HG02588 (cell line): Measurements from ENCODE around the gene NCOR1.
"Not testable (repeated sequence)": the region's sequence is repeated elsewhere in the genome, so short reads cannot be mapped to it uniquely, and the experiment has no call there.

Source experiments
- ATAC-seq: cut with Tn5 transposase; IDR thresholded peaks from one replicate; pipeline ENCODE4 v1.9.1; 2021; ENCODE audit warnings: mild to moderate bottlenecking, moderate library complexity; ENCODE audit not compliant: unreplicated experiment

Gene NCOR1

GRCh38 chr17:16215965-16216316 is 607 bp upstream of the NCOR1 start:
- ATAC-seq, result no peak

DNA sequence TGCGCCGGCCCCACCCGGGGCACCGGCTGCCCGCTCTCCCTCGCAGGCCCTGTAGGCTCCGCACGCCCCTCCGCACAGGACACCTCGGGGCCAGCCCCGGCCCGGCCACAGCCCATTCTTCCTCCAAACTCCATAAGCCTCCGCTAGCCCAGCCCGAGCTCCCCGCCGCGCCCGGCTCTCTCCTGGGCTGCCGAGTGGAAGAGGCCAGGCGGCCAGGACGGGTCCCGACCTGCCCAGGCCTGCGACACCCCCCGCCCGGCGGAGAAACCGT is 397 bp downstream of the NCOR1 start:
- peak; percentile 36 for ATAC-seq

DNA sequence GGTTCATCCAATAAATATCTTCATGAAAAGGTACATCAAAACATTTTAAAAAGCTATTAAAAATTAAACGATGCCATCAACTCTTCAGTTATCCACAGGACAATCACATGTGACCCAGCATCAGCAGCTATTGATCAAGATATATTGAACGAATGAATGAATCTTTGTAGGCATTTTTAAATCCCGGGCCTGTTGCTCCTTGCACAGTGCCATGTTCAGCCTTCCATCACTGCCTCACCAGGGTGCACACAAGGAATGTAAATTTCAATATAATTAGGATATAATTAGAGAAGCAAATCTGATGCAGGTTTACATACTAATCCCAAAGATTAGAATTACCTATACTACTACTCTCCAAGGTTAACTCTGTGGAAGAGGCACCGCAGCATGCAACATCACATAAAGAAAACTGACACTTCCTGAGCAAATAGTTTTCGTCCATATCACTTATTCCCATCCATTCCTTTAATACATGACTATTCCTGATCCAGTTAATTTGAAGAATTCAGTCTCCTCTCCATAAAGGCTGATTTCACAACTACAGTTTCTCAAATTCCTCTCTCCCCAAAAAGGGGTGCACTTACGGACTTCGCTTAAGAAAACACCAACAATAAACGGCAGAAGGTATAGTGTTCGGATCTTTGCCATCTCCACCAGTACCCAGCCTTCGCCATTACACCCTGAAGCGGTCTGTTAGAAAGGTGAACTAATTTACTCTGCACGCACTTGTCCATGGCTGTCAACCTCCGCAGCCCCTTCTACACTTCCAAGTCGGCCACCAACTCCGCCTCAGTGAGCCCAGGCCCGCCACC is 938 bp downstream of the NCOR1 start:
- no peak for ATAC-seq

- no peak for ATAC-seq
These were observed 2.5 kb downstream of the NCOR1 start for GRCh38 chr17:16212793-16213192.

GRCh38 chr17:16211590-16211989 is 3.7 kb downstream of the NCOR1 start:
- ATAC-seq, result no peak

DNA sequence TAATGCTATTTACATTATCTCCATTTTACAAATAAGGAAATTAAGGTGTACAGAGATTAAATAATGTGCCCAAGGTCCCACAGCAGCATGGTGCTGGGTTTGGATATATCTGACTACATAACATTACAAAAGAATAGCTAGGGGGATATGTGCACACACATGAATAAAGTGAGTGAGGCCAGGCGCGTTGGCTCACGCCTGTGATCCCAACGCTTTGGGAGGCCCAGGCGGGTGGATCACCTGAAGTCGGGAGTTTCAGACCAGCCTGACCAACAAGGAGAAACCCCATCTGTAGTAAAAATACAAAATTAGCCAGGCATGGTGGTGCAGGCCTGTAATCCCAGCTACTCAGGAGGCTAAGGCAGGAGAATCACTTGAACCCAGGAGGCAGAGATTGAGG is 10.6 kb downstream of the NCOR1 start:
- ATAC-seq, result not testable (repeated sequence)

DNA sequence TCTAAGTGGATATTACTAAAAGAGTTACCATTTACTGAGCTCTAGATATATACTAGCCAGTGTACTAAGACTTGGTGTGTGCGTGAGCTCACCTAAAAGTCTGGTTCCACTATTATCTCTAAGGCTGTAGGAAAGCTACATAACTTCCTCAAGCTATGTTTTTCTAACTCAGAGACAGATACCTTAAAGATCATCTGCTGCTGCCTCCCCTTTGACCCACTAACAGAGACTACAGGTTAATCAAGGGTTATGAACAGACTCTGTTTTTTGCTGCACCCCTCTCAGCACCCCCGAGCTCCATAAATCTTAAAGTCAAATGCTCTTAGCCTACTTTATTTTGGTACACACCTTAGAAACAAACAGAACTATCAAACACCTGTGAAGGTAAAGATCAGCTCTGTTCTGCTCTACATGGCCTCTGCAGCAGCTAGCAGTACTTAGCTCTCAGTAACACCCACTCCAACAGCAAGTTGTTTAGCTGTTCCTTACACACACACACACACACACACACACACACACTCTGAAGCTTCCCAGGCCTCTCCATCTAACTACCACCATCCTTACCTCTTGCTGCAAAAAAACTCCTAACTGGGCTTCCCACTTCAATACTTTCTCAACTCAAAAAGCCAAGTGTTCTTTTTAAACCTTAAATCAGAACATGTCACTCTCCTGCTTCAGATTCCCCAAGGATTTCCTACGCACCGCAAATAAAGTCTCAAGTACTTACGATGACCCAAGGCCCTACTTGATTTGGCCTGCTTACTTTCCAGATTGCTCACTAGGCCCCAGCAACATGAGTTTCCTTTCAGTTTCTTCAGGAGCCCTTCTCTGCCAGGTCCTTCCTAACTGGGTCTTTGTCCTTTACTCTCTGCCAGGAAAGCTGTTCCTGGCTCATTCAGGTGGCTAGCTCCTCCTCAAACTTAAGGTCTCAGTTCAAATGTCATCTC is 12.5 kb downstream of the NCOR1 start:
- not testable (repeated sequence) for ATAC-seq

DNA sequence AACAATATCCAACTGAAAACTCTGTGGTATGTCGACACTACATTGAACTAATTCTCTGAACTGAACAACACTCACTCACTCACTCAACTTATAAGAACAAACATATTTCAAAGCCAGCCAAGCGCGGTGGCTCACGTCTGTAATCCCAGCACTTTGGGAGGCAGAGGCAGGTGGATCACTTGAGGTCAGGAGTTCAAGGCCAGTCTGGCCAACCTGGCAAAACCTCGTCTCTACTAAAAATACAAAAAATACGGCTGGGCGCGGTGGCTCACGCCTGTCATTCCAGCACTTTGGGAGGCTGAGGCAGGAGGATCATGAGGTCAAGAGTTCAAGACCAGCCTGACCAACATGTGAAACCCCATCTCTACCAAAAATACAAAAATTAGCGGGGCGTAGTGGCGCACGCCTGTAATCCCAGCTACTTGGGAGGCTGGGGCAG is 13.6 kb downstream of the NCOR1 start:
- not testable (repeated sequence) for ATAC-seq

DNA sequence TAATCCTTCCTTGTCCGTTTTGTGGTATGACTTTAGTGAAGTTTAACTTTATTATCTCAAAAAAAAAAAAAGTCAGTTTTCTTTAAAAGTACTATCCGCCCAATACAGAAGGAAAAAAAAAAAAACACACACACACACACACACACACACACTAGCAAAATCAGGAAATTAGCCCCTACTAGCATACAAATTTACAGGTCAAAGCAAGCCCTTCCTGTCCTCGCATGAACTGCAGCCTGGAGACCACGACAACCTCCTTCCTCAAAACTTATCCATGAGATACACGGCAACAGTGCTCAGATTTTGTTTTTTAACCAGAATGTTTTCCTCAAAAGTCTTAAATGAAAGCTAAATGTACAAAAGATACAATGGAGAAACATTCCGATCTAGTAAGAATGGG is 16.2 kb downstream of the NCOR1 start:
- no peak for ATAC-seq

- ATAC-seq, result no peak
These were observed 18.1 kb downstream of the NCOR1 start for GRCh38 chr17:16197276-16197675.

DNA sequence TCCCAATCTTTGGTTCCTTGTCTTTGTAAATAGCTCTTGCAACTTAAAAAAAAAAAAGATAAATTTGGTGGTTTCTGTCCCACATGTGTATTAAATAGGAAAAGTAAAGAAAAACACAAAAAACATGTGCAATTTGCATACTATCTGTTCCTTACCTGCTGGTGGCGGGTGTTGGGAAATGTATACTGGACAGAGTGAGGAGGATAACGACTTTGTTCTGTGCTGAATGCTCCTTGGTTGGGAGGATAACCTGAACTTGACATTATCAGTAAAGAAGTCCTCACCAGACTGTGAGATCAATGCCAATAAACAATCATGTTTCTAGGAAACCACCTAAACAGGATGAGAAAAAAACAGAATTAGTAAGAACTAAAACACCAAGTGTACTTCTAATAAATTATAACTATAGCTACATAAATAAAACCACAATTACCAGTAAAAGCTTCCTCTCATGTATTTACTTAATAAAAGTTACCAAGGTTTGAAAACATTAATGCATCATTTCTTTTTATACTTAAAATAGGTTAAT is 21.0 kb downstream of the NCOR1 start:
- ATAC-seq, result not testable (repeated sequence)

DNA sequence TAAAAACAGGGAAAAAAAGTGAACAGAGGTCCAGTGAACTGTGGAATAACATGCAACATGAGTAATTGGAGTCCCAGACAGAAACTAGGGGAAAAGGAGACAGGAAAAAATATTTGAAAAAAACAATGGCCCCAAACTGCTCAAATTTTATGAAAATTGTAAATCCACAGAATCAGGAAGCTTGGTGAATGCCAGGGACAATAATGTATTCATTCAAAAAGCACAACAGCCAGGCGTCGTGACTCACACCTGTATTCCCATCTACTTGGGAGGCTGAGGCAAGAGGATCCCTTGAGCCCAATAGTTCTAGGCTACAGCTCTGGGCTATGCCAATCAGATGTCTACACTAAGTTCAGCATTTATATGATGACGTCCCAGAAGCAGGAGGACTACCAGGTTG is 23.7 kb downstream of the NCOR1 start:
- no peak for ATAC-seq

DNA sequence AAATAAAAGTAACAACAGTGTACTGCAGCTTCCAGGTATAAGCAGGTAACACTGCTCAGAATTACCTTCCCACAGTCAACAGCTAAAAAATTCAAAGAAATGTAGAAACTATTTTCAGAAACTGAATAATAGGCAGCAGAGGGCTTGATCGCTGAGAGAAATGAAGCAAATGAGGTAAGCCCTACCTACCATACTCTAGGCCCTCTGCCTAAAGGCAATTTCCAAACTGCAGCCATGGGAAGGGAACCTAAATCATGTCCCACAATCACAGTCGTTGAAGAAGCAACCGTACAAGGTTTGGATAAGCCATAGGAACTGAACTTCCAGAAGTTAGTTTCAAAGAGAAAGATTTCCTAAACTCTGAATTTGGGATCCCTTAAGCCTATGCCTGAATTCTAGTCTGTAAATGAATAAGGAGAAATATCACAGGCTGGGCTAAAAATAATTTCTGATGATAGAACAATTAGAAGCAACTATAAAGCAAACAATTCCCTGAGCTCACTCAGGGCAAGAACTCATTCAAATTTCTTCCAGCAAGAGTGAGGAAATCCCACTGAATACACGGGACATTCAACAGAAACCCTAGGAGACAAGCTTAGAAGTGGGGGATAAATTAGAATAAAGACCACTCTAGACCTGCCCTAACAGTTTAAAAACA is 24.5 kb downstream of the NCOR1 start:
- no peak for ATAC-seq

DNA sequence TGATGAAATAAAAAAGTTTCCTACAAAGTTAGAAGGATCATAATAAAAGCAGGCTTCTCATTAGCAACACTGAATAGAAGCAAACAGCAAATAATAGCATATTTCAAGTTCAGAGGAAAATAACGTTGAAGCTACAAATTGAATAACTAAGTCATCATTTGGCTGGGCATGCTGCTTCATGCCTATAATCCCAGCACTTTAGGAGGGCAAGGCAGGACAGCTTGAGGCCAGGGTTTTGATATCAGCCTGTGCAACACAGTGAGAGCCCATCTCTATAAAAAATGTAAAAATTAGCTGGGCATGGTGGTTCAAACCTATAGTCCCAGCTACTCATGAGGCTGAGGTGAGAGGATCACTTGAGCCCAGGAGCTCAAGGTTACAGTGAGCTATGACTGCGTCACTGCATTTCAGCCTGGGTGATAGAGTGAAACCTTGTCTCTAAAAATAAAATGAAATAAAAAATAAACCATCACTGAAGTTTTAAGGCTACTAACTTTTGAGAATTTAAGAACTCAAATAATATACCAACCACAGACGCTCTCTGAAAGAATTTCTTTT is 25.5 kb downstream of the NCOR1 start:
- ATAC-seq, result no peak

DNA sequence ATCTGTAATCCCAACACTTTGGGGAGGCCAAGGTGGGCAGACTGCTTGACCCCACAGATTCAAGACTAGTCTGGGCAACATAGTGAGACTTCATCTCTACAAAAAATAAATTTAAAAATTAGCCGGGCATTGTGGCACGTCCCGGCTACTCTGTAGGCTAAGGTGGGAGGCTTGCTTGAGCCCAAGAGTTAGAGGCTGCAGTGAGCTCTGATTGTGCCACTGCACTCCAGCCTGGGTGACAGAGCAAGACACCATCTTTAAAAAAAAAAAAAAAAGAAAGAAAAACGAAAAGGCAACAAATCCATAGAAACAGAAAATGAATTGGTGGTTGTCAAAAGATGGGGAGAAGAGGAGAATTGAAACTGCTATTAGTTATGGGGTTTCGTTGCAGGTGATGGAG is 27.7 kb downstream of the NCOR1 start:
- ATAC-seq, result no peak

- ATAC-seq, result no peak
These were observed 33.8 kb downstream of the NCOR1 start for GRCh38 chr17:16181581-16181980.

GRCh38 chr17:16178836-16179235 is 36.5 kb downstream of the NCOR1 start:
- ATAC-seq, result no peak

DNA sequence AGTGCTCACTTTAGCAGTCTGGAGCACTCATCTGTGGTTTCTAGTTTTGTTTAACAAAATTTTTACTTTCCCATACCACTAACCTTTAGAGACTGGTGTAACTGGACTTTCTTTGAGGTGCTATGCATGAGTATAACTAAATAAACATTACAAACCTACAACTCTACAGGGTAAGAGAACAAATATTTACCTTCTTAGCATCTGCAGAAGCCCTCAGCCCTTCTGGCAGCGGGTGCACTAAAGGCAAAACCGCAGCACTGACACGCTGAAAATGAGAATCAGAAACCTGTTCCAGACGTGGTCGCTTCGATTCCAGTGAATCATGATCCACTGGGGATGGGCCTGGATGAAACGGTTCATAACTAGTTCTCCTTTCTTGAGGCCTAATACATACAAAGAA is 43.7 kb downstream of the NCOR1 start:
- no peak for ATAC-seq

DNA sequence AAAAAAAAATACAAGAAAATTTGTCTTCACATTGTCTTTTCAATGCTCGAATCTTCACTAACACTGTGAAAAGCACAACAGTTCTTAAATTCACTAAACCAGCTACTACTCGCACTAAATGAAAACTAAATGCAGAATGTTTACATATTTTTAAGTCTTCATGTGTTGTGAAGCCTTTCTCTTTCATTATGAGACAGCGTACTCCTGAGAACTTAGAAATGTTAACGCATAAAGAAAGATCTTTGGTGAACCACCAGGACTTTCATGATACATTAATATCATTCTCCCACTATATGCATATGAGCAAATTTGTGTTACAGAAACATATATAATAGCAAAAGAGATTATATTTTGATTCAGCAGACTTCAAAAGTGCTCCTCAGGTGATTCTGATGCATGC is 48.6 kb downstream of the NCOR1 start:
- not testable (repeated sequence) for ATAC-seq

DNA sequence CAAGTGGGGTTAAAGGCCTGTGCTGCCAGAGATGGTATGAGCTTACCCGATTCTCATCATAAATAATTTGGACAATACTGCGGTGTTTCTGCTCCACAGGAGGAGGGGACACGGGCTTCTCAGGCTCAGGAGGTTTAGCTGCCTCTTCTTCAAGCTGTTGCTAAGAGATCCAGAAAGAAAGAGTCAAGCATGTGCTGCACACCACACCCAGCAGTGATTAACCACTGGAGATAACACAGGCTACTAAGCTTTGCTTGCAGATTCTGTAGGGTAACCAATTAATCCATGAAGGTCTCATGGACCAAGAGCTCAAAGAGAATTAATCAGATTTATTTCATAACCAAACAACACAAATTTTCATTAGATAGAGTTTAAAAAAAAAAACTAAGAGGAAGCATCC is 56.6 kb downstream of the NCOR1 start:
- no peak for ATAC-seq

DNA sequence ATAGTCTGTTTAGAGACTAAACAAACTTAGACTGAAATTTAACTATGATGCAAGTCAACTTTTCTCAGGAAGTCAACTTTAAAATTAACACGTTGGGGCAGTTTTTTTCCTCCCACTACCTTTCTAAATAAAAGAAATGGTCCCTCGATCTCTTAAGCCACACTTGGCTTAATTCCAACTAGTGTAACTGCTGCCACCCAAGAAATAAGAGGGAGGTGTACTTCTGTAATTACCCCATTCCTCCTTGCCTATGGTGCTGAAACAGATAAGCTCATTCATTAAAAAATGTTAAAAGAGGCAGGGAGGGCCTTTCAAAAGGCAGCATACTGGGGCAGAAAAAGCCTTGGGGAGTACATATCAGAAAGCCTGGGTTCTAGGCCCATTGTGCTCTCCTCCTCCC is 59.8 kb downstream of the NCOR1 start:
- ATAC-seq, result no peak
